Uterus (tissue), 2 donors: ENCODE data around the gene GMDS.

ENCODE experiments used
- CTCF ChIP-seq, 4 experiments: fragments of 200-600 bp in 2 of 4; fragments of 450-650 bp in 2 of 4; sonication (generic) in 2 of 4; IDR thresholded peaks; one replicate each; pipeline ENCODE4 v1.5.1; 2016 to 2019; ENCODE audit warnings: antibody characterized with exemption in 4 of 4, mild to moderate bottlenecking in 2 of 4, moderate library complexity in 1 of 4
- POLR2A ChIP-seq, 2 donors: fragments of 450-650 bp; IDR thresholded peaks; one replicate each; pipeline ENCODE4 v1.6.1; 2016; ENCODE audit warnings: antibody characterized with exemption in 2 of 2, mild to moderate bottlenecking in 1 of 2, moderate library complexity in 1 of 2

- no peak for TF ChIP-seq CTCF (IDR thresholded peaks at IDR 0.05)
- no peak for TF ChIP-seq POLR2A (IDR thresholded peaks at IDR 0.05)
These were observed 52.4 kb downstream of the GMDS start for GRCh38 chr6:2192976-2193375.
